ENCODE results near the gene ATN1.

Gene ATN1

GRCh38 chr12:6925540-6926279 is 2.0 kb upstream of the ATN1 start:
- no peak for DNase-seq (ENCODE audit: low read depth)

GRCh38 chr12:6928022-6928702 is 403 bp downstream of the ATN1 start:
- no peak for DNase-seq (ENCODE audit: low read depth)

GRCh38 chr12:6928703-6929407 is 1.1 kb downstream of the ATN1 start:
- DNase-seq (ENCODE audit: low read depth) = no peak

- DNase-seq (ENCODE audit: low read depth) = no peak
Measured at GRCh38 chr12:6929466-6930452, 2.0 kb downstream of the ATN1 start.

- no peak for DNase-seq (ENCODE audit: low read depth)
Measured at GRCh38 chr12:6932766-6933165, 5.0 kb downstream of the ATN1 start.

- DNase-seq (ENCODE audit: low read depth) = no peak
Measured at GRCh38 chr12:6934110-6934509, 6.4 kb downstream of the ATN1 start.

- no peak for DNase-seq (ENCODE audit: low read depth)
Measured at GRCh38 chr12:6935371-6936193, 7.8 kb downstream of the ATN1 start.

GRCh38 chr12:6936194-6936635 is 8.5 kb downstream of the ATN1 start:
- DNase-seq (ENCODE audit: low read depth) = no peak

- no peak for DNase-seq (ENCODE audit: low read depth)
Measured at GRCh38 chr12:6936636-6937480, 9.1 kb downstream of the ATN1 start.

- peak; percentile 91 for DNase-seq (ENCODE audit: low read depth)
Measured at GRCh38 chr12:6937481-6938352, 10.0 kb downstream of the ATN1 start.

GRCh38 chr12:6938353-6939190 is 10.8 kb downstream of the ATN1 start:
- no peak for DNase-seq (ENCODE audit: low read depth)

- no peak for DNase-seq (ENCODE audit: low read depth)
Measured at GRCh38 chr12:6939191-6939540, 11.4 kb downstream of the ATN1 start.

GRCh38 chr12:6941267-6941666 is 13.5 kb downstream of the ATN1 start:
- no peak for DNase-seq (ENCODE audit: low read depth)

- no peak for DNase-seq (ENCODE audit: low read depth)
Measured at GRCh38 chr12:6941782-6942181, 14.0 kb downstream of the ATN1 start.

GRCh38 chr12:6942331-6942665 is 14.5 kb downstream of the ATN1 start:
- DNase-seq (ENCODE audit: low read depth) = no peak

- DNase-seq (ENCODE audit: low read depth) = peak; percentile 62
Measured at GRCh38 chr12:6943389-6943721, 15.6 kb downstream of the ATN1 start.

GRCh38 chr12:6943722-6944380 is 16.1 kb downstream of the ATN1 start, which contains the start of the genes C12orf57 and RNU7-1:
Gene C12orf57 (plus strand): TSS chr12:6944022. CDS start chr12:6944122, 100 bp downstream.
Gene RNU7-1 (plus strand): TSS chr12:6943816.
- DNase-seq (ENCODE audit: low read depth) = peak; percentile 57
